GM12878 (cell line): ENCODE data around the gene NPAS2. TPM values are rescaled to one million over a fixed set of nuclear protein-coding genes. Genes with fewer than 3 reads are reported as not detected.
A peak's percentile ranks its signal among the peaks of the same experiment; 100 is the strongest.

ENCODE experiments used
- ATAC-seq: fragments of 200-7000 bp; cut with Tn5 transposase; 3 replicates; pipeline ENCODE4 v1.9.1; 2020; ENCODE audit warnings: mild to moderate bottlenecking, moderate library complexity
- BruUV-seq: library from RNA; stranded (reverse); fragments of 400-500 nt; replicated peaks from 2 replicates; lab custom pipeline; 2021; lab: Mats Ljungman, UMichigan
- CTCF ChIA-PET: fragments of 300-600 bp; sonication (Branson Sonifier 250); formaldehyde crosslinking; extraction: SDS; loops from one replicate; lab custom pipeline; 2021; ENCODE audit warnings: inconsistent platforms; lab: Yijun Ruan, JAX
- POLR2A ChIA-PET: fragments of 350-600 bp; formaldehyde crosslinking; extraction: SDS; loops from one replicate; lab custom pipeline; 2021; ENCODE audit warnings: inconsistent platforms; lab: Charles Lee
- RAD21 ChIA-PET: fragments of 300-600 bp; sonication (Branson Sonifier 250); formaldehyde crosslinking; loops from one replicate; lab custom pipeline; 2023; ENCODE audit warnings: antibody characterized with exemption; ENCODE audit not compliant: unreplicated experiment; lab: Charles Lee
- SMC1A ChIA-PET: fragments of 300-600 bp; sonication (Branson Sonifier 250); formaldehyde crosslinking; loops from one replicate; lab custom pipeline; 2023; ENCODE audit not compliant: unreplicated experiment, uncharacterized antibody; lab: Charles Lee
- DNase-seq: peaks from one replicate; pipeline ENCODE4 v3.0.0-alpha.2; 2011; ENCODE audit warnings: low read depth, low spot score
- FAIRE-seq: peaks from 3 replicates; lab custom pipeline; 2011; peaks lifted over from hg19 to GRCh38; lab: Jason Lieb, UNC
- H2AFZ ChIP-seq: 2 replicates; pipeline ENCODE4 v1.6.0; 2011; ENCODE audit warnings: low read depth, low read length, control low read depth; ENCODE audit not compliant: control insufficient read depth
- H3K27ac ChIP-seq: 2 replicates; pipeline ENCODE4 v1.5.1; 2011; ENCODE audit warnings: control low read depth; ENCODE audit not compliant: control insufficient read depth, insufficient read depth
- H3K27me3 ChIP-seq, 2 experiments: replicated peaks in 1 of 2; 2 replicates each; pipeline versions ENCODE4 v1.6.0 to v1.6.1; 2011; ENCODE audit warnings: low read length in 1 of 2; ENCODE audit not compliant: control insufficient read depth in 2 of 2, insufficient read depth in 2 of 2
- H3K36me3 ChIP-seq, 2 experiments: 2 replicates each; pipeline ENCODE4 v1.5.1; 2011; ENCODE audit warnings: low read length in 1 of 2; ENCODE audit not compliant: control insufficient read depth in 2 of 2, insufficient read depth in 2 of 2
- H3K4me1 ChIP-seq: 2 replicates; pipeline ENCODE4 v1.6.1; 2011; ENCODE audit warnings: mild to moderate bottlenecking, low read length, moderate library complexity, mixed read lengths; ENCODE audit not compliant: control insufficient read depth, insufficient read depth
- H3K4me2 ChIP-seq: 2 replicates; pipeline ENCODE4 v1.6.0; 2011; ENCODE audit warnings: control low read depth; ENCODE audit not compliant: control insufficient read depth, insufficient read depth
- H3K4me3 ChIP-seq: fragments of 200-600 bp; sonication (generic); 2 replicates; pipeline ENCODE4 v1.5.1; 2016
- H3K79me2 ChIP-seq: 2 replicates; pipeline ENCODE4 v1.6.0; 2011; ENCODE audit warnings: low read length; ENCODE audit not compliant: control insufficient read depth, insufficient read depth
- H3K9ac ChIP-seq: 2 replicates; pipeline ENCODE4 v1.8.0; 2011; ENCODE audit warnings: low read length, control low read depth, mixed read lengths; ENCODE audit not compliant: control insufficient read depth, insufficient read depth
- H3K9me3 ChIP-seq: replicated peaks from 3 replicates; pipeline ENCODE4 v1.5.1; 2011; ENCODE audit warnings: mild to moderate bottlenecking, low read length; ENCODE audit not compliant: control insufficient read depth, insufficient read depth
- H4K20me1 ChIP-seq: 2 replicates; pipeline ENCODE4 v1.6.0; 2011; ENCODE audit not compliant: control insufficient read depth, insufficient read depth
- ATF7 ChIP-seq: fragments of 450-650 bp; IDR thresholded peaks from 2 replicates; pipeline ENCODE4 v1.6.1; 2016; ENCODE audit warnings: low read depth, mild to moderate bottlenecking
- CBX3 ChIP-seq: fragments of 200-600 bp; sonication (generic); IDR thresholded peaks from 2 replicates; pipeline ENCODE4 v1.6.1; 2016; ENCODE audit warnings: low read depth, borderline replicate concordance
- CHD2 ChIP-seq: IDR thresholded peaks from 2 replicates; pipeline ENCODE4 v1.6.1; 2011; ENCODE audit warnings: low read depth, low read length, improper control_type of control experiment, borderline replicate concordance
- CHD4 ChIP-seq: fragments of 200-600 bp; sonication (generic); IDR thresholded peaks from 2 replicates; pipeline ENCODE4 v1.6.1; 2016; ENCODE audit warnings: mild to moderate bottlenecking
- CREM ChIP-seq: IDR thresholded peaks from 2 replicates; pipeline ENCODE4 v1.6.1; 2014; ENCODE audit warnings: antibody characterized with exemption, low read depth
- EZH2 ChIP-seq: IDR thresholded peaks from 2 replicates; pipeline ENCODE4 v1.6.1; 2012; ENCODE audit warnings: low read depth, mild to moderate bottlenecking, control low read depth, inconsistent platforms, low read length, borderline replicate concordance; ENCODE audit not compliant: control insufficient read depth
- MAX ChIP-seq: IDR thresholded peaks from 2 replicates; pipeline ENCODE4 v1.6.1; 2012; ENCODE audit warnings: low read depth, low read length, improper control_type of control experiment
- MEF2A ChIP-seq: IDR thresholded peaks from 2 replicates; pipeline ENCODE4 v1.6.1; 2011; ENCODE audit warnings: low read depth, mild to moderate bottlenecking, low read length, moderate library complexity; ENCODE audit not compliant: insufficient read depth
- RB1 ChIP-seq: fragments of 450-650 bp; formaldehyde crosslinking; IDR thresholded peaks from 2 replicates; pipeline ENCODE4 v1.6.1; 2017; ENCODE audit warnings: mild to moderate bottlenecking, borderline replicate concordance
- SIN3A ChIP-seq: IDR thresholded peaks from 2 replicates; pipeline ENCODE4 v1.6.1; 2012; ENCODE audit warnings: low read depth, low read length, improper control_type of control experiment
- SREBF1 ChIP-seq: IDR thresholded peaks from 2 replicates; pipeline ENCODE4 v1.6.1; 2012; ENCODE audit warnings: mild to moderate bottlenecking, low read length
- SRF ChIP-seq, 2 experiments: IDR thresholded peaks; 2 replicates each; pipeline ENCODE4 v1.6.1; 2011; ENCODE audit warnings: low read depth in 2 of 2, low read length in 2 of 2, mild to moderate bottlenecking in 1 of 2, moderate library complexity in 1 of 2
- TBL1XR1 ChIP-seq: IDR thresholded peaks from 2 replicates; pipeline ENCODE4 v1.6.1; 2012; ENCODE audit warnings: low read depth, low read length, improper control_type of control experiment
- WRNIP1 ChIP-seq: IDR thresholded peaks from 2 replicates; pipeline ENCODE4 v1.6.1; 2011; ENCODE audit warnings: low read depth, low read length, improper control_type of control experiment, borderline replicate concordance
- YY1 ChIP-seq: IDR thresholded peaks from 2 replicates; pipeline ENCODE4 v1.6.1; 2011; ENCODE audit warnings: low read depth, mild to moderate bottlenecking, low read length
- WGBS: methylation state at CpG from one replicate; pipeline ENCODE4 v1.1.6; 2016; ENCODE audit warnings: low lambda C conversion rate; ENCODE audit not compliant: insufficient replicate concordance, insufficient coverage; ENCODE audit errors: missing lambda C conversion rate; 5-methylcytosine and 5-hydroxymethylcytosine counted together
- in situ Hi-C: fragments of 300-500 bp; cut with MboI; formaldehyde crosslinking; loops from 9 replicates; pipeline ENCODE4 v1.14.3; 2018; ENCODE audit warnings: mixed read lengths
- intact Hi-C: fragments of 100-400 bp; cut with micrococcal nuclease; formaldehyde crosslinking; loops from one replicate; pipeline ENCODE4 v1.14.2; 2022; ENCODE audit not compliant: unreplicated experiment
- polyA plus RNA-seq, 11 experiments: library from polyadenylated mRNA; depleted of rRNA in 4 of 11; unstranded in 6 of 11; stranded (reverse) in 5 of 11; fragments of >200 nt; fragmentation: Nextera tagmentation in 4 of 11; fragmentation: Illumina TruSeq in 1 of 11; extraction: Ambion mirVana in 4 of 11; extraction: Trizol in 1 of 11; gene quantifications; 1 replicate in 1 of 11; 2 replicates in 10 of 11; pipeline versions ENCODE4 v1.2.1 to v1.2.3, GENCODE V29; 2011 to 2016; ENCODE audit warnings: inconsistent platforms in 2 of 11, missing spikeins in 2 of 11, low read depth in 1 of 11
- total RNA-seq, 4 experiments: library from RNA; depleted of rRNA in 3 of 4; stranded (reverse); fragments of >200 nt in 3 of 4; fragmentation: Illumina TruSeq in 1 of 4; extraction: Trizol in 1 of 4; gene quantifications; 2 replicates each; pipeline versions ENCODE4 v1.2.1 to v1.2.3, GENCODE V29; 2013 to 2021
- TF ChIP-seq, protein P1 (sequence below): IDR thresholded peaks from 2 replicates; pipeline ENCODE4 v1.6.1; 2011; ENCODE audit warnings: mild to moderate bottlenecking, low read depth, low read length, moderate library complexity; ENCODE audit not compliant: insufficient replicate concordance

NPAS2 gene
- total and polyA plus RNA-seq, 10 of the 15 experiments (the other 5 are each of a cell fraction or from before 2014, with no cell fraction given): 0.08 TPM; not detected in 9

DNA sequence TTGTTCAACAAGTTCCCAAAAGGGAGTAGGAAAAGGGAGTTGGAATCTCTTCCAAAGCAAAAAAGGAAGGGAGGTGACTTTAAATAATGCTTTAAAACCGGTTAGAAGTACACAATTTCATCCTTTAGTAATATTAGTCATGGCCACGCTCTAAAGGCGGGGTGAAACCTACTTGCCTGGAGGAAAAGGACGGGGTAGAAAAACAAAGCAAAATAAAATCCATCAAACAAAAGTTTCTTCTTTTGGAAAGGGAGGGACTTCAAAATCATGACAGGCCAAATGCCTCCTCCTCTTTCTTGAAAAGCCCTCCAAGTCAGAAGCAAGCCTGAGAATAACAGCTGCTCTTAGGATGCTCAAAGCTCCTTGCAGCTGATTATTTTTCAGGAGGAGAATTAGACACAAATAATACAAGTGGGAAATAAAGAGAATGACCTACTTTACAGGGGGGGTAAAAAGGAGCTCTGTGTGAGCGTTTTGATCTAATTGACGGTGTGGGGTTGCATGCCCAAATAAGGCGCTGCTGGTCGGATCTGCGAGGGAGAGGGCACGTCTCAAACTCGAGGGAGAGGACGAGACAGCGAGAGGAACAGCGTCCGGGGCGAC, 1.8 kb upstream of the NPAS2 start:
- TF ChIP-seq SIN3A (no peak), SRF (IDR thresholded peaks at IDR 0.05; ENCODE audit: low read depth in 2 of 2, low read length in 2 of 2) (peak; percentile 41 to 68; a peak in 3 of 4 replicates)
- CTCF ChIA-PET: no interaction called here
- FAIRE-seq: no peak
- no peak overlapping the region for H2AFZ ChIP-seq
- no TSS peak for BruUV-seq
- intact Hi-C loops (no loop called here), in situ Hi-C loops (no loop called here)
- H3K4me2 ChIP-seq: no peak overlapping the region
- no peak overlapping the region for H3K4me3 ChIP-seq
- no peak overlapping the region for H3K9ac ChIP-seq
- ATAC-seq: no peak
- SMC1A ChIA-PET: no interaction called here
- no peaks in the 10 kb centered on the region for H3K79me2 ChIP-seq
- H3K9me3 ChIP-seq: no peaks in the 10 kb centered on the region
- DNase-seq: no peak
- no peaks in the 10 kb centered on the region for H4K20me1 ChIP-seq
- 41% methylated on average over 14 of the region's 16 CpGs for WGBS
- H3K36me3 ChIP-seq: no peaks in the 10 kb centered on the region
- RAD21 ChIA-PET: no interaction called here
- no peak overlapping the region for H3K27ac ChIP-seq
- H3K4me1 ChIP-seq: no peaks in the 10 kb centered on the region
- POLR2A ChIA-PET: no interaction called here
- H3K27me3 ChIP-seq: peaks cover 4 to 7% of the 10 kb centered on the region in 2 experiments; a peak in 3 of 4 replicates

- no peaks in the 10 kb centered on the region for H3K4me1 ChIP-seq
- H3K27ac ChIP-seq: no peak overlapping the region
- H3K4me2 ChIP-seq: no peak overlapping the region
- CTCF ChIA-PET: no interaction called here
- no peak overlapping the region for H2AFZ ChIP-seq
- DNase-seq (no peak), ATAC-seq (no peak), FAIRE-seq (no peak)
- TF ChIP-seq WRNIP1 (no peak), EZH2 (no peak), TBL1XR1 (no peak), CHD2 (no peak), CHD4 (no peak), MEF2A (no peak), SREBF1 (no peak), ATF7 (no peak), RB1 (no peak), SRF (IDR thresholded peaks at IDR 0.05; ENCODE audit: low read depth in 2 of 2, low read length in 2 of 2) (no peak), YY1 (no peak), CBX3 (no peak), CREM (no peak), MAX (no peak)
- TF ChIP-seq, protein P1, sequence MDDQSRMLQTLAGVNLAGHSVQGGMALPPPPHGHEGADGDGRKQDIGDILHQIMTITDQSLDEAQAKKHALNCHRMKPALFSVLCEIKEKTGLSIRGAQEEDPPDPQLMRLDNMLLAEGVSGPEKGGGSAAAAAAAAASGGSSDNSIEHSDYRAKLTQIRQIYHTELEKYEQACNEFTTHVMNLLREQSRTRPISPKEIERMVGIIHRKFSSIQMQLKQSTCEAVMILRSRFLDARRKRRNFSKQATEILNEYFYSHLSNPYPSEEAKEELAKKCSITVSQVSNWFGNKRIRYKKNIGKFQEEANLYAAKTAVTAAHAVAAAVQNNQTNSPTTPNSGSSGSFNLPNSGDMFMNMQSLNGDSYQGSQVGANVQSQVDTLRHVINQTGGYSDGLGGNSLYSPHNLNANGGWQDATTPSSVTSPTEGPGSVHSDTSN: no peak
- H3K79me2 ChIP-seq: no peaks in the 10 kb centered on the region
- H3K4me3 ChIP-seq: no peak overlapping the region
- H3K9me3 ChIP-seq: no peaks in the 10 kb centered on the region
- no peaks in the 10 kb centered on the region for H3K36me3 ChIP-seq
- no TSS peak for BruUV-seq
- no peak overlapping the region for H3K9ac ChIP-seq
- RAD21 ChIA-PET: no interaction called here
- 32% methylated on average over 33 of the region's 51 CpGs for WGBS
- SMC1A ChIA-PET: no interaction called here
- intact Hi-C loops: no loop called here
- no peaks in the 10 kb centered on the region for H4K20me1 ChIP-seq
- H3K27me3 ChIP-seq: peaks cover 4 to 7% of the 10 kb centered on the region in 2 experiments; a peak in 3 of 4 replicates
- in situ Hi-C loops: no loop called here
- POLR2A ChIA-PET: no interaction called here
These were observed 1.2 kb upstream of the NPAS2 start for GRCh38 chr2:100818606-100819369.
